8988T (cell line): ENCODE results near the gene YPEL4.

Experiments used
- DNase-seq: peaks from one replicate; pipeline ENCODE4 v3.0.0; 2011

Gene YPEL4

DNA sequence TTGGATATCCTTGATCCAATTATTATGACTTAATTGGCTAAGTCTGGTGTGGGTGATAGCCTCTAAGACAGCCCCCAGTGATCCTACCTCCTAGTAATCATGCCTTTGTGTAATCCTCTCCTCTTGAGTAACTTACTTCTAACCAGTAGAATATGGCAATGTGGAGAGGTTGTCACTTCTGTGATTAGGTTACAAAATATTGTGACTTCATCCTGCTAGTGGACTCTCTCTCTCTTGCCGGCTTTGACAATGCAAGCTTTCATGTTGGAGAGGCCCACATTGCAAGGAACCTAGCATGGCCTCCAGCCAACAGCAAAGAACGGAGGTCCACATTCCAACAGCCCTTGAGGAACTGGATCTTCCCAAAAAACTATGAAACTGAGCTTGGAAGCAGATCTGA is 19.5 kb downstream of the YPEL4 start:
- DNase-seq, result no peak

GRCh38 chr11:57626895-57627294 is 22.8 kb downstream of the YPEL4 start:
- no peak for DNase-seq

DNA sequence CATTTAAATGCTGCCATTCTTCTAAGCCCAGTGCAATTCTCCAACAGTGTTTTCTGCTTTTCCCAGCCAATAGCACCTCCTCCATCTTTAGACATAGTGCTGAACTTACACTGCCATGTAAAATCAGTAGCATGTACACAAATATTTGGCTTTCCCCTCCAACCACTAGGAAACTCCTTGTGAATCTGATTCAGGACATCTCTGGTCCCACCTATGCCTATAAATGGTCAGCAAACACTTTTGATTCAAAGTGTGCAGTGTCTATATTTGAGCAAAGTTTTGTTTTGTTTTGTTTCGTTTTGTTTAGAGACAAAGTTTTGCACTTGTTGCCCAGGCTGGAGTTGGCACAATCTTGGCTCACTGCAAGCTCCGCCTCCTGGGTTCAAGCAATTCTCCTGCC is 24.8 kb downstream of the YPEL4 start:
- DNase-seq, result no peak

DNA sequence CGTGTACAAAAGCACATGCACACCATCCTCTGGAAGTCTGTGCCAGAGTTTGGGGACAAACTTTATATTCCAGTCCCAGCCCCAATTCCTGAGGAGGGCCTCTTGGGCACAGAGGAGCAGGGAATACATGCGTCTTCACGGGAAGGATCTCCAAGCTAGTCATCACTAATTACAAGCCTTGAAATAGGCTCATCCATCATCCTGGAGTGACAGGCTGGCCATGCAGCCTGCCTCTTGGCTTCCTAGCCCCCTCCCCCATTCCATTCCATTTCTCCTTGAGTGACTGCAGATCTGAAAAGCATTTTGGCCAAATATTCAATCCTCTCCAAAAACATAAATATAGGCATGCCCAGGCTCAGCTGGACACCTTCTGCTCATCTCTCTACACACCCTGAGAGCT is 27.4 kb downstream of the YPEL4 start:
- no peak for DNase-seq

DNA sequence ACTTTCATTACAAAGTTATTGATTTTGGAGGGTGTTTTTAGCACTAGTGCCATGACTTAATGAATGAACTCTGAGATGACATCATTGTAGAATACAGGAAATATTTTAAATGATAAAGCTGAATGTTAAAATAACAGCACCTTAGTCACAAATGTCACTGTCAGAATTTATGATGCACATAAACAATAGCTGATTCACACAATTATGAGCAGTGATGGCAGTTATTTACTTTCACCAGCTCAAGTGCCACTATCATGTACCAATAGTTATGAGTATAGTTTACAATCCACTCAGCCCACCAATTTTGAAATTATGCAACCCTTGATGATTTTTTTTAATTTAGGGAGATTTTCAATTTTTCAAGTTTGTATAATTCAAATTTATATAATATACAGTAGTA is 29.2 kb downstream of the YPEL4 start:
- DNase-seq, result no peak

- no peak for DNase-seq
Observed at GRCh38 chr11:57619331-57619730, 30.4 kb downstream of the YPEL4 start.

- no peak for DNase-seq
Observed at GRCh38 chr11:57618438-57618837, 31.3 kb downstream of the YPEL4 start.

DNA sequence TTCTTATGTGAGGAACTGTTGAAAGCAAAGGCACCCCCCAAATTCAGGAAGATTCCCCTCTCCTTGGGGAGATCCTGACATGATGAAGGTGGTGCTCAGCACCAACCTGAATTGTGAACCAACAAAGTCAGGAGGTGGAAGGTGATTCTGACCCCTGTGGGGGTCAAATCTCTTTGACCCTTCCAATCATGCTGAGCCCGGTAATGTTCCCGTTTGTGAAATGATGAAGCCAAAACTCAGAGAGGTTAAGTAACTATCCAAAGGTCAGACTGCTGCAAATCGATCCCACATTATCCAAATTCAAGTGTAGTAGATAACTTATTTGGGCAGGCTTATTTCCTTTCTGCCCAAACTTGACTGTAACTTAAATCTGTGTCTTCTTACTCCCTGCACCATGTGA is 33.1 kb downstream of the YPEL4 start:
- no peak for DNase-seq

DNA sequence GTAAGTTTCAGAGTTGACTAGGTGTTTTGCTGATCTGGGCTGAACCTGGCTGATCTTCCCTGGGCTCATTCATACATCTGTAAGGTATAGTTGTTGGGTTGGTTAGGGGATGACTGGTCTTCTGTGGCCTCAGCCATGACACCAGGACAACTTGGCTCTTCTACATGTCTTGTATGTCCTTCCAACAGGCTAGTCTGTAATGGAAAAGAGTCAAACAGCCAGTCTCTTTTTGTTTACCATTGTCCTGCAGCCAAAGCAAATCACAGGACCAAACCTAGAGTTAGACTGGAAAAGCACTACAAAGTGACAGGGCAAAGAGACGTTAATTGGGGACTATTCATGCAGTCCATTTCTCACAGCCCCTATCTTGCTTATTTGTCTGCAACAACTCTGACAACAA is 34.4 kb downstream of the YPEL4 start:
- no peak for DNase-seq

- no peak for DNase-seq
Observed at GRCh38 chr11:57614234-57614772, 35.4 kb downstream of the YPEL4 start.

DNA sequence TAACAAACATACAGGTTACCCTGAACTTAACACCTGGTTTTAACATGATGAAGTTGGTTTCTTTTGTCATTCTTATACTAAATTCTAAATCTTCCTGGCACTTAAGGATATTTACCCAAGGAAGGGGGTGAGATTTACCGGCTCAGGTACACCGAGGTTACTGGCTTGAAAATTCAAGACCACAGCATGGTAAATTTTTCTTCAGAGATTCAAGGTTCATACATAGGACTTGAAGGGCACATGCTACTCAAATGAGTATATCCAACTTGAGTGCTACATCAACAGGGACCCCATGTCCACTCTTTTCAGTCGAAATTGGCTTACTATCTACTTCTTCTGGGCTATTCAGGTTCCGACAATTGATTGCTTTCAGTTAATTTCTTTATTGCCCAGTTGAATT is 39.5 kb downstream of the YPEL4 start:
- no peak for DNase-seq

DNA sequence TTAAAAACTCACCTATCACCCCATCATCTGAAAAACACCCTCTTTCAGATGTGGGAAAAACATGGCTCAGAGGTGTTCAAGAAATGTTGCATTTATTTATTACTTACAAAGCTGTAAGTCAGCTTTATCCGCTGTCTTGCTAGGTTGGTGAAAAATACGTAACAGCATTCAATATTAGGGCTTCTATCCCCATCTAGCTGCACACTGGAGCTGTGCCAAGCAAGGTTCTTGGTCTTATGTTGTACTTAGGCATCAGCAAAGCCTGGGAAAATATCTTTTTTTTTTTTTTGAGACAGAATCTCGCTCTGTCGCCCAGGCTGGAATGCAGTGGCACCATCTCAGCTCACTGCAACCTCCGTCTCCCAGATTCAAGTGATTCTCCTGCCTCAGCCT is 44.7 kb downstream of the YPEL4 start:
- DNase-seq, result no peak

DNA sequence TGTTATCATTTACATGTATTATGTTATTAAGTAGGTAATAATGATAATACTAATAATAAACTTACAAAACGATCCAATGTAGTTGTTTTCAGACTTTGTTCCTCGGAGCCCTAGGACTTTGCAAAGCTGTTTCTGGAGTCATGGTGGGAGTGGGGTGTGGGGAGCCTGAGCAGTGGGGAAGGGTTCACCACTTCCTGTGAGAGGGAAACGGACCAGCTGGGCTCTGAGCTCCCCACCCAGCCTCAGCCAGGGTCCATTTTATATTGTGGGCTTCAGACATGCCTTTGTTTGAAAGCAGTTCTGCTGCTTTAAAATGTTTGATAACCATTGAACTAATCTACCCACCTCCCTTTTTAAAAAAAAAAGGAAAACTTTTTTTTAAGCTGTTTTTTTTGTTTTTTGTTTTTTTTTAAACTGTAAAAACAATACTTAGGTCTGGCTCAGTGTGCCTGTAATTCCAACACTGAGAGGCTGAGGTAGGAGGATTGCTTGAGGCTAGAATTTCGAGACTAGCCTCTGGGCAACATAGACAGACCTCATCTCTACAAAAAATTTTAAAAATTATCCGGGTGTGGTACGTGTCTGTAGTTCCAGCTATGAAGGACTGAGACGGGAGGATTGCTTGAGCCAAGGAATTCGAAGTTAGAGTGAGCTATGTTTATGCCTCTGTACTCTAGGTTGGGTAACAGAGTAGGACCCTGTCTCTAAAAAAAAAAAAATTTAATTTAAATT is 45.2 kb downstream of the YPEL4 start:
- DNase-seq, result no peak

GRCh38 chr11:57601297-57601696 is 48.4 kb downstream of the YPEL4 start:
- DNase-seq, result no peak

- no peak for DNase-seq
Observed at GRCh38 chr11:57599381-57599780, 50.3 kb downstream of the YPEL4 start.

GRCh38 chr11:57598831-57599155 is 50.9 kb downstream of the YPEL4 start:
- no peak for DNase-seq

DNA sequence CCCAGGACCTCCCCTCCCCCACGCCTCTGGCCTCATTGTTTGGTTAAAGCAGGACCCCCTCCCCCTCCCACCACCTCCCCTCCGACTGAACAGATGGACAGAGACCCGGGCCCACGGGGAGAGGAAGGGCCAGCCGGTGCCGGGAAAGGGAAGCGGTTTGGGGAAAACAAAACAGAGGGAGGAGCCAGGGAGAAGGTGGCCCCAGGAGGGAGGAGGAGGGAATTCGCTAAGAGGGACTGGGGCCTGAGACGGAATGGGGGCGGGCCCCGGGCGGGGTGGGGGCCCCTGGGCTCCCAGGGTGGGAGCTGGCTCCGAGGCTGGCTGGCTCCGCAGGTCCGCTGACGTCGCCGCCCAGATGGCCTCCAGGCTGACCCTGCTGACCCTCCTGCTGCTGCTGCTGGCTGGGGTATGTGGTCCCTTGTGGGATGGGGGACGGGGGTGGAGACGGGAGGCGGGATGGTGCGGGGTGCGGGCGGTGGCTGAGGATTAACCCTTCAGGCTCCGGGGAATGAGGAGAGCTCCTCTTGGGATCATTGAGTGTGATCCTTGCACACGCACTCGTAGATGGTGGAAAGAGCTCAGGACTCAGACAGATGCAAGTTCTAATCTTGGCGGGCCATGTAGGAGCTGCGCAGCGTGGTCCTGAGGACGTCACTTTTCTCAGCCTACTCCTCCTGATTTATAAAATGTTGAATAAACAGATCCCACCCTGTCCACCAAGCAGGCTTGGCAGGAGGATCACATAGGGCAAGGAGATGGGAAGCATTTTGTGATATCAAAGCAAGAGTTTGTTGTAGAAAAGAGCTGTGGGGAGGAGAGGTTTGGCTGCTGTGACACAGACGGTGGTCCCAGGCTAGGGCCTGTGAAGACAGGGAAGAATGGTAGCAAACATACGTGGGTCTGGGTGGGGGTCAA is 51.5 kb downstream of the YPEL4 start:
- DNase-seq, result no peak

GRCh38 chr11:57597461-57597915 is 52.2 kb downstream of the YPEL4 start, which contains the start of gene SERPING1:
TSS of gene SERPING1 (plus strand) at chr11:57597685. CDS start at chr11:57598271, 586 bp downstream.
- no peak for DNase-seq

GRCh38 chr11:57596266-57596885 is 53.3 kb downstream of the YPEL4 start:
- DNase-seq, result no peak
